ENCODE results near the gene STK11.
A peak's percentile ranks its signal among the peaks of the same experiment; 100 is the strongest.

Gene STK11

GRCh38 chr19:1254081-1254527 lies 48.5 kb downstream of the STK11 start:
- Histone ChIP-seq H3K79me2 (ENCODE audit: insufficient read depth, low read length) (peaks cover 85% of the 10 kb centered on the region), H3F3A (ENCODE audit: low read depth) (peaks cover 8% of the 10 kb centered on the region; the same call in 1 of the 2 replicates)

GRCh38 chr19:1254530-1255185 lies 49.1 kb downstream of the STK11 start:
- H3K4me1 ChIP-seq (ENCODE audit: insufficient read depth, low read length, poor library complexity, severe bottlenecking), result peaks cover 26% of the 10 kb centered on the region
- H3K9ac ChIP-seq (ENCODE audit: low read depth, low read length, poor library complexity, severe bottlenecking), result no peak overlapping the region
- no peaks in the 10 kb centered on the region for H3K27me3 ChIP-seq (ENCODE audit: insufficient read depth, low read length, poor library complexity, severe bottlenecking)
- H4K20me1 ChIP-seq (ENCODE audit: insufficient read depth, low read length, poor library complexity, severe bottlenecking), result peaks cover 84% of the 10 kb centered on the region
- no peaks in the 10 kb centered on the region for H3K9me2 ChIP-seq (replicated peaks; ENCODE audit: low read depth, low read length)
- peaks cover 88% of the 10 kb centered on the region for H3K79me2 ChIP-seq (ENCODE audit: insufficient read depth, low read length)
- no peak overlapping the region for H2AFZ ChIP-seq (ENCODE audit: low read length)
- H3K4me3 ChIP-seq (ENCODE audit: low read length, poor library complexity, severe bottlenecking), result no peak overlapping the region
- H3F3A ChIP-seq (ENCODE audit: low read depth), result peaks cover 12% of the 10 kb centered on the region; the same call in 1 of the 2 replicates
- peak overlapping the region; percentile 98 for H3K4me2 ChIP-seq (ENCODE audit: low read depth, low read length, poor library complexity, severe bottlenecking)
- TF ChIP-seq EZH2phosphoT487 (IDR thresholded peaks at IDR 0.05; ENCODE audit: borderline replicate concordance), result no peak
- no peak for TF ChIP-seq CTCF (conservative IDR thresholded peaks at IDR 0.05; ENCODE audit: low read length)
- peaks cover 42% of the 10 kb centered on the region; the same call in 1 of the 2 replicates for H3K36me3 ChIP-seq (ENCODE audit: insufficient read depth, low read length)
- no peaks in the 10 kb centered on the region for H3K9me3 ChIP-seq (ENCODE audit: insufficient read depth, low read depth, low read length)

More at GRCh38 chr19:1254081-1254527, 48.5 kb downstream of the STK11 start:
- Histone ChIP-seq H2AFZ (ENCODE audit: low read length) (no peak overlapping the region), H3K9ac (ENCODE audit: low read depth, low read length, poor library complexity, severe bottlenecking) (no peak overlapping the region), H3K9me3 (ENCODE audit: insufficient read depth, low read depth, low read length) (no peaks in the 10 kb centered on the region), H3K4me3 (ENCODE audit: low read length, poor library complexity, severe bottlenecking) (peak overlapping the region; percentile 90), H3K4me1 (ENCODE audit: insufficient read depth, low read length, poor library complexity, severe bottlenecking) (peaks cover 21% of the 10 kb centered on the region), H3K27me3 (ENCODE audit: insufficient read depth, low read length, poor library complexity, severe bottlenecking) (no peaks in the 10 kb centered on the region), H4K20me1 (ENCODE audit: insufficient read depth, low read length, poor library complexity, severe bottlenecking) (peaks cover 79% of the 10 kb centered on the region), H3K9me2 (replicated peaks; ENCODE audit: low read depth, low read length) (no peaks in the 10 kb centered on the region), H3K36me3 (ENCODE audit: insufficient read depth, low read length) (peaks cover 42% of the 10 kb centered on the region; the same call in 1 of the 2 replicates), H3K4me2 (ENCODE audit: low read depth, low read length, poor library complexity, severe bottlenecking) (peak overlapping the region; percentile 98)
- no peak for TF ChIP-seq EZH2phosphoT487 (IDR thresholded peaks at IDR 0.05; ENCODE audit: borderline replicate concordance)
- TF ChIP-seq CTCF (conservative IDR thresholded peaks at IDR 0.05; ENCODE audit: low read length), result no peak

- H3K4me3 ChIP-seq (ENCODE audit: low read length, poor library complexity, severe bottlenecking), result no peak overlapping the region
- no peaks in the 10 kb centered on the region for H3K9me2 ChIP-seq (replicated peaks; ENCODE audit: low read depth, low read length)
- peaks cover 42% of the 10 kb centered on the region; the same call in 1 of the 2 replicates for H3K36me3 ChIP-seq (ENCODE audit: insufficient read depth, low read length)
- H3K9ac ChIP-seq (ENCODE audit: low read depth, low read length, poor library complexity, severe bottlenecking), result no peak overlapping the region
- H3K4me2 ChIP-seq (ENCODE audit: low read depth, low read length, poor library complexity, severe bottlenecking), result no peak overlapping the region
- H3K79me2 ChIP-seq (ENCODE audit: insufficient read depth, low read length), result peaks cover 86% of the 10 kb centered on the region
- no peaks in the 10 kb centered on the region for H3K9me3 ChIP-seq (ENCODE audit: insufficient read depth, low read depth, low read length)
- H3K27me3 ChIP-seq (ENCODE audit: insufficient read depth, low read length, poor library complexity, severe bottlenecking), result no peaks in the 10 kb centered on the region
- peaks cover 34% of the 10 kb centered on the region for H3K4me1 ChIP-seq (ENCODE audit: insufficient read depth, low read length, poor library complexity, severe bottlenecking)
- no peak overlapping the region for H2AFZ ChIP-seq (ENCODE audit: low read length)
- no peak for TF ChIP-seq EZH2phosphoT487 (IDR thresholded peaks at IDR 0.05; ENCODE audit: borderline replicate concordance)
- no peak for TF ChIP-seq CTCF (conservative IDR thresholded peaks at IDR 0.05; ENCODE audit: low read length)
- peaks cover 91% of the 10 kb centered on the region for H4K20me1 ChIP-seq (ENCODE audit: insufficient read depth, low read length, poor library complexity, severe bottlenecking)
- peaks cover 16% of the 10 kb centered on the region; the same call in 1 of the 2 replicates for H3F3A ChIP-seq (ENCODE audit: low read depth)
These were observed 49.9 kb downstream of the STK11 start for GRCh38 chr19:1255186-1256161.

All from Loucy (cell line).